GM10266 (cell line): ENCODE results near the gene FREM3.
A peak's percentile ranks its signal among the peaks of the same experiment; 100 is the strongest.
"Not testable (repeated sequence)": the region's sequence is repeated elsewhere in the genome, so short reads cannot be mapped to it uniquely, and the experiment has no call there.

ENCODE experiments used
- DNase-seq: peaks from one replicate; pipeline ENCODE4 v3.0.0; 2012; ENCODE audit errors: extremely low spot score
- TF ChIP-seq, protein P1 (sequence below): IDR thresholded peaks from 2 replicates; pipeline ENCODE4 v1.5.1; 2012; ENCODE audit warnings: mild to moderate bottlenecking, low read depth; ENCODE audit not compliant: control insufficient read depth, insufficient read depth; ENCODE audit errors: missing control alignments

Gene FREM3

DNA sequence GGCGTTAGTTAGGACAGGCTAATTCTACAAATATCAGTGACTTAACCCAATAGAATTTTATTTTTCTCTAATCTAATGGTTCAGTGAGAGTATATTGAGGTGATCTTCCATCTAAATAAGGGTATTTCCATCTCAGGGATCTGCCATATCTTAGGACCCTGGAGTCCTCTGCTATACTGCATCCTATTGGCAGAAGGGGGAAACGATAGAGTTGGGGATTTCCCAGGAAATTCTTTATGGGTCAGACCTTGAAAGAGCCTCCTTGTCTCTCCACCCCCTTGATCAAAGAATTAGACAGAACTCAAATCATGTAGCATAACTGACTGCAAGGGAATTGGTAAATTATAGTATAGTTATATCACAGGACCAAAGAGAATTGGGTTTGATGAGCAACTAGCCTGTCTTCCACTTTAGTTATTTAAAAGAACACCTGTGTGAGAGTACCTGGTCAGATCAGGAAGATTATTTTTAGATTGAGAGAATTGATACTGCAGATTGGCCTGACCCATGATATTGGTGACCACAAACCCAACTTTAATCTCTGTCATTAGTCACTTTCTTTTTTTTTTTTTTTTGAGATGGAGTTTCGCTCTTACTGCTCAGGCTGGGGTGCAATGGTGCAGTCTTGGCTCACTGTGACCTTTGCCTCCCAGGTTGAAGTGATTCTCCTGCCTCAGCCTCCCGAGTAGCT, 161.4 kb downstream of the FREM3 start:
- TF ChIP-seq, protein P1, sequence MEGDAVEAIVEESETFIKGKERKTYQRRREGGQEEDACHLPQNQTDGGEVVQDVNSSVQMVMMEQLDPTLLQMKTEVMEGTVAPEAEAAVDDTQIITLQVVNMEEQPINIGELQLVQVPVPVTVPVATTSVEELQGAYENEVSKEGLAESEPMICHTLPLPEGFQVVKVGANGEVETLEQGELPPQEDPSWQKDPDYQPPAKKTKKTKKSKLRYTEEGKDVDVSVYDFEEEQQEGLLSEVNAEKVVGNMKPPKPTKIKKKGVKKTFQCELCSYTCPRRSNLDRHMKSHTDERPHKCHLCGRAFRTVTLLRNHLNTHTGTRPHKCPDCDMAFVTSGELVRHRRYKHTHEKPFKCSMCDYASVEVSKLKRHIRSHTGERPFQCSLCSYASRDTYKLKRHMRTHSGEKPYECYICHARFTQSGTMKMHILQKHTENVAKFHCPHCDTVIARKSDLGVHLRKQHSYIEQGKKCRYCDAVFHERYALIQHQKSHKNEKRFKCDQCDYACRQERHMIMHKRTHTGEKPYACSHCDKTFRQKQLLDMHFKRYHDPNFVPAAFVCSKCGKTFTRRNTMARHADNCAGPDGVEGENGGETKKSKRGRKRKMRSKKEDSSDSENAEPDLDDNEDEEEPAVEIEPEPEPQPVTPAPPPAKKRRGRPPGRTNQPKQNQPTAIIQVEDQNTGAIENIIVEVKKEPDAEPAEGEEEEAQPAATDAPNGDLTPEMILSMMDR = no peak
- no peak for DNase-seq

DNA sequence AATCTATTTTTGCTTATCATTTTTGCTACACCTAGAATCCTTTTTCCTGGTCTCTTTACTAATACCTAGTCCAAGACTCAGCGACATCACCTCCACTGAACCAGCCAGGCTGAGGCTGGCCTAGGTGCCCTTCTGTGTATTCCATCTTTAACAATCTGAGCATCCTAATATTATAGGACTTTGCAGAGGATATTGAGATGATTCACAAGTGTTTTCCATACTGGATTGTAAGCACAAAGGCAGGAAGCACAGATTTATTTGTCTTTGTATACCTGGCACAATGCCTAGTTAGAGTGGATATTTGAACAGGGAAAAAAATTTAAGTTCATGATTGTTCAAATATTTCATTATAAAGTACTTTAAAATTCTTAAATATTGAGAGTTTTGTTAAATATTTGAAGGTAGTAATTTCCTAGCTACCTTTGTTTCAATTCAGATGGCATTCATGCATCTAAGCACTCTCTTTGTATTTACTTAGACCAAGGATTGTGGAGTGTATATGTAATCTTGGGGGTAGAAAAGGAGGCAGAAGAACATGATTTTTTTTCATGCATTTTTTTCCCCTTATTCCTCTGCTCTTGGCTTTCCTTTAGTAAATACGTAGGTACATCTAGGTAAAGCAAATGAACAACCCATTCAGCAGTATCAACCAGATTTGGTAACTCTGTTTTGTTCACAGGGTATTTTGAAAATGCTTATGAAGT, 168.5 kb downstream of the FREM3 start:
- DNase-seq = no peak
- TF ChIP-seq, protein P1 = peak; percentile 10

DNA sequence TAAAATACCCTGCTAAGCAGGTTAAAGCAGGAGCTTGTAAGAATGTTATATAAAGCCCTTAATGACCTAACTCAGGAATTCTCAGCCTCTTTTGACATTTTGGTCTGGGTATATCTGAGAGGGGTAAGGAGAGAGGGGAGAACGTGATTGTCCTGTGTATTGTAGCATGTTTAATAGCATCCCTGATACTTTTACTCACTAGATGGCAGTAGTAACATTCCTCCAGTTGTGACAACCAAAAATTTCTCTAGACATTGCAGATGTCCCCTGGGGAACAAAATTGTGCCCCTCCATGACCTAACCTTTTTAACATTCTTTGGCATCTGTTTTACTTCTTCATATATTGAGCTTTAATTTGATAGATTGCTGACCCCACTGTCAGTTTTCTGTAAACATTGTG, 169.1 kb downstream of the FREM3 start:
- TF ChIP-seq, protein P1 = peak; percentile 35
- DNase-seq = no peak

DNA sequence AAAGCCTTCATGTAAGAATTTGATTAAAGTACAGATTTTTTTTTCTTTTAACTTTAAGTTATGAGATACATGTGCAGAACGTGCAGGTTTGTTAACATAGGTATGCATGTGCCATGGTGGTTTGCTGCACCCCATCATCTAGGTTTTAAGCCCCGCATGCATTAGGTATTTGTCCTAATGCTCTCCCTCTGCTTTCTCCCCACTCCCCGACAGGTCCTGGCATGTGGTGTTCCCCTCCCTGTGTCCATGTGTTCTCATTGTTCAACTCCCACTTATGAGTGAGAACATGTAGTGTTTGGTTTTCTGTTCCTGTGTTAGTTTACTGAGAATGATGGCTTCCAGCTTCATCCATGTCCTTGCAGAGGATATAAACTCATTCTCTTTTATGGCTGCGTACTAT, 172.4 kb downstream of the FREM3 start:
- not testable (repeated sequence) for DNase-seq
